ENCODE results near the gene LMAN1L.

LMAN1L gene

DNA sequence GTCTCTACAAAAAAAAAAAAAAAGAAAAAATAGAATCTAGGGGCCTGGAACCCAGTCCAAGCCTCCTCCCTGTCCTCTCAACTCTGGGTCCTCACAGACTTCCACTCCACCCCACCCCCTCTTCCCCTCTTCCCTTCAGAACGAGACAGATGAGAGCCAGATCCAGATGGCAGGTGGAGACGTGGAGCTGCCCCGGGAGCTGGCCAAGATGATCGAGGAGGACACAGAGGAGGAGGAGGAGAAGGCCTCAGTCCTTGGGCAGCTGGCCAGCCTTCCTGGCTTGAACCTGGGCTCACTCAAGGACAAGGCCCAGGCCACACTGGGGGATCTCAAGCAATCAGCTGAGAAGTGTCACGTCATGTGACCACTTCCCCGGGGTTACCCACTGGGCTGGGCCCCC, 17.4 kb downstream of the LMAN1L start:
- Histone ChIP-seq H3K27ac (ENCODE audit: low read length) (no peak overlapping the region), H3K4me3 (ENCODE audit: low read length) (no peak overlapping the region), H3K27me3 (ENCODE audit: low read depth, low read length) (0 out of 2 replicates have a peak, but pooled peaks cover 2% of the 10 kb centered on the region), H3K79me2 (ENCODE audit: low read length) (no peaks in the 10 kb centered on the region), H2AFZ (ENCODE audit: low read depth, low read length) (no peak overlapping the region), H3K4me2 (ENCODE audit: low read length) (peak overlapping the region; percentile 23; the same call in 1 of the 2 replicates), H3K4me1 (ENCODE audit: low read length) (peaks cover 34% of the 10 kb centered on the region), H3K9ac (ENCODE audit: low read length) (no peak overlapping the region), H3K9me3 (ENCODE audit: insufficient read depth, low read length) (no peaks in the 10 kb centered on the region), H3K36me3 (replicated peaks; ENCODE audit: low read depth, low read length) (no peaks in the 10 kb centered on the region), H4K20me1 (ENCODE audit: insufficient read depth, low read length) (no peaks in the 10 kb centered on the region)
- TF ChIP-seq EZH2phosphoT487 (IDR thresholded peaks at IDR 0.05; ENCODE audit: low read depth): no peak
- TF ChIP-seq, protein P1, sequence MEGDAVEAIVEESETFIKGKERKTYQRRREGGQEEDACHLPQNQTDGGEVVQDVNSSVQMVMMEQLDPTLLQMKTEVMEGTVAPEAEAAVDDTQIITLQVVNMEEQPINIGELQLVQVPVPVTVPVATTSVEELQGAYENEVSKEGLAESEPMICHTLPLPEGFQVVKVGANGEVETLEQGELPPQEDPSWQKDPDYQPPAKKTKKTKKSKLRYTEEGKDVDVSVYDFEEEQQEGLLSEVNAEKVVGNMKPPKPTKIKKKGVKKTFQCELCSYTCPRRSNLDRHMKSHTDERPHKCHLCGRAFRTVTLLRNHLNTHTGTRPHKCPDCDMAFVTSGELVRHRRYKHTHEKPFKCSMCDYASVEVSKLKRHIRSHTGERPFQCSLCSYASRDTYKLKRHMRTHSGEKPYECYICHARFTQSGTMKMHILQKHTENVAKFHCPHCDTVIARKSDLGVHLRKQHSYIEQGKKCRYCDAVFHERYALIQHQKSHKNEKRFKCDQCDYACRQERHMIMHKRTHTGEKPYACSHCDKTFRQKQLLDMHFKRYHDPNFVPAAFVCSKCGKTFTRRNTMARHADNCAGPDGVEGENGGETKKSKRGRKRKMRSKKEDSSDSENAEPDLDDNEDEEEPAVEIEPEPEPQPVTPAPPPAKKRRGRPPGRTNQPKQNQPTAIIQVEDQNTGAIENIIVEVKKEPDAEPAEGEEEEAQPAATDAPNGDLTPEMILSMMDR (IDR thresholded peaks at IDR 0.05; ENCODE audit: low read depth, low read length): no peak

DNA sequence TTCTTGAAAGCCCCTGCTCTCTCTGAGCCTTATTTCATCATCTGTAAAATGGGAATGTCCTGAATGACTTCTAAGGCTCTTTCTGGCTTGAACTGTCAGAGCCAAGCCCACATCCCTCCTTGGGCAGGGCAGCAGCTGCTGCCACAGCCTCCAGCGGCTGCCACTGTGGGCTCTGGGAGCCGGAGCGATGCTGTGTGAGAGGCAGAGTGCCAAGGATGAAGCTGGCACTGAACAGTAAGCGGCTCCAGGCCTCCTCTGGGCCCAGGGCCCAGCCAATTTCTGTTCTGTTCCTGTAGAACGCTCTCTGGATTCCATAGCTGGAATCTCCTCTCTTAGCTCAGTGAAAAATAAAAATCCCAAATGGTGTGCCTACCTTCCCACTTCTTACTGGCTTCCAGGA, 18.2 kb downstream of the LMAN1L start:
- TF ChIP-seq, protein P1 (IDR thresholded peaks at IDR 0.05; ENCODE audit: low read depth, low read length): no peak
- no peak for TF ChIP-seq EZH2phosphoT487 (IDR thresholded peaks at IDR 0.05; ENCODE audit: low read depth)
- Histone ChIP-seq H4K20me1 (ENCODE audit: insufficient read depth, low read length) (no peaks in the 10 kb centered on the region), H3K36me3 (replicated peaks; ENCODE audit: low read depth, low read length) (peaks cover 6% of the 10 kb centered on the region), H3K27me3 (ENCODE audit: low read depth, low read length) (0 out of 2 replicates have a peak, but pooled peaks cover 2% of the 10 kb centered on the region), H3K4me3 (ENCODE audit: low read length) (no peak overlapping the region), H3K4me1 (ENCODE audit: low read length) (peaks cover 34% of the 10 kb centered on the region), H3K79me2 (ENCODE audit: low read length) (no peaks in the 10 kb centered on the region), H2AFZ (ENCODE audit: low read depth, low read length) (no peak overlapping the region), H3K9me3 (ENCODE audit: insufficient read depth, low read length) (no peaks in the 10 kb centered on the region), H3K4me2 (ENCODE audit: low read length) (no peak overlapping the region), H3K9ac (ENCODE audit: low read length) (no peak overlapping the region), H3K27ac (ENCODE audit: low read length) (no peak overlapping the region)

DNA sequence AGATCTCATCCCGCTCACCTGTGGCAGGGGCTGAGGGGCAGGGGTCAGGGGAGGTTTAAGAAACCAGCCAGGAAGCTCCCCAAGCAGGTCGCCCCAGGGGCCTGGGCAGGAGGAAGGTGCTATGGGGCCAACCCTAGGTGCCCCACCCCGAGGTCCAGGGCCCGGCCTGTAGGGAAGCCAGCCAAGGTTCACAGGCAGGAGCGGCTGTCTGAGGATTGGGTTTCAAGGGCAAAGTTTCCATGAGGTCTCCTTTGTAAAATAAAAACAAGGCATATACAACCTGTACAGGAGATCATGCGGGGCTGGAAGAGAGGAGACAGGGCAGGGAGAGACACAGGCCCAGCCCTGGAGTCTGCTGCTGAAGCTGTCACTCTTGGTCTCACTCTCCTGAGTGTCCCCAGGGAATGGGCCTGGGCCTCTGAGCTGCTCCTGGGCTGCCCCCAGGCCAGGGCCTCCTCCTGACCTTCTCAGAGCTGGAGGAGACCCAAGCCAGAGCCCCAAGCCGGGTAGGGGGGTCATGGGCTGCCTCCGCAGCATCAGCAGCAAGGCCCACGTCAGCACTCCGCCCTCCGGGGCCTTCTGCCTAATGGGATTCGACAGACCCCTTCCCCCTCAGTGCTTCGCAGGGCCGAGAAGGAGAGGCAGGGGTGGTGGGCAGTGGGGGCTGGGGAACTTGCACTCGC, 19.3 kb downstream of the LMAN1L start:
- Histone ChIP-seq H4K20me1 (ENCODE audit: insufficient read depth, low read length) (no peaks in the 10 kb centered on the region), H3K79me2 (ENCODE audit: low read length) (no peaks in the 10 kb centered on the region), H3K36me3 (replicated peaks; ENCODE audit: low read depth, low read length) (peaks cover 8% of the 10 kb centered on the region), H3K4me2 (ENCODE audit: low read length) (no peak overlapping the region), H3K9ac (ENCODE audit: low read length) (no peak overlapping the region), H3K27me3 (ENCODE audit: low read depth, low read length) (0 out of 2 replicates have a peak, but pooled peaks cover 2% of the 10 kb centered on the region), H3K4me1 (ENCODE audit: low read length) (peaks cover 34% of the 10 kb centered on the region), H3K4me3 (ENCODE audit: low read length) (no peak overlapping the region), H3K9me3 (ENCODE audit: insufficient read depth, low read length) (no peaks in the 10 kb centered on the region), H3K27ac (ENCODE audit: low read length) (no peak overlapping the region), H2AFZ (ENCODE audit: low read depth, low read length) (no peak overlapping the region)
- TF ChIP-seq EZH2phosphoT487 (IDR thresholded peaks at IDR 0.05; ENCODE audit: low read depth): no peak
- TF ChIP-seq, protein P1 (IDR thresholded peaks at IDR 0.05; ENCODE audit: low read depth, low read length): no peak

DNA sequence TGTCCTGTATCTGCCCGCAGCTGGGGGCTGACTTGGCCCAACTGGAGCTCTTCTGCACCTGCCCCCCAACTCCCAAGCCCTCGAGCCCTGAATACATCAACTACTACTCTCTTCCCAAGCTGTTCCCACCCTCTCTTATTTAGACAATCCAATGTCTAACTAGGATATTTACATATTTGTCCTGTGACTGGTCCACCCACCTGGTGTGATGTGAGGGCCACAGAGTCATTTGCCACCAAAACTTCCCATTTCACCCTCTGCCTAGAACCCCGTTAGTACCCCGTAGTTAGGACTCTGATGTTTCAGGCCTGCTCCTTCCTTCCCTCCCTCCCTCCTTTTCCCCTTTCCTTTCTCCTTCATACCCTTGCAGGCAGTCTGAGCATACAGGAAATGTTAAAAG, 20.2 kb downstream of the LMAN1L start:
- H3K4me1 ChIP-seq (ENCODE audit: low read length): peaks cover 34% of the 10 kb centered on the region
- no peaks in the 10 kb centered on the region for H3K79me2 ChIP-seq (ENCODE audit: low read length)
- H3K4me3 ChIP-seq (ENCODE audit: low read length): no peak overlapping the region
- H3K4me2 ChIP-seq (ENCODE audit: low read length): no peak overlapping the region
- no peaks in the 10 kb centered on the region for H3K27me3 ChIP-seq (ENCODE audit: low read depth, low read length)
- no peak overlapping the region for H3K27ac ChIP-seq (ENCODE audit: low read length)
- no peak overlapping the region for H2AFZ ChIP-seq (ENCODE audit: low read depth, low read length)
- no peaks in the 10 kb centered on the region for H3K9me3 ChIP-seq (ENCODE audit: insufficient read depth, low read length)
- no peak for TF ChIP-seq EZH2phosphoT487 (IDR thresholded peaks at IDR 0.05; ENCODE audit: low read depth)
- TF ChIP-seq, protein P1 (IDR thresholded peaks at IDR 0.05; ENCODE audit: low read depth, low read length): no peak
- no peak overlapping the region for H3K9ac ChIP-seq (ENCODE audit: low read length)
- peaks cover 10% of the 10 kb centered on the region for H3K36me3 ChIP-seq (replicated peaks; ENCODE audit: low read depth, low read length)
- no peaks in the 10 kb centered on the region for H4K20me1 ChIP-seq (ENCODE audit: insufficient read depth, low read length)

Data from OCI-LY3 (cell line).